Activated CD4-positive, CD25-positive, alpha-beta regulatory T cell treated with anti-CD3 and anti-CD28 coated beads, Interleukin-2, amount 50 U/mL, for 24 hours (primary cell): ENCODE data around the gene C7.
"Not testable (repeated sequence)": the region's sequence is repeated elsewhere in the genome, so short reads cannot be mapped to it uniquely, and the experiment has no call there.

Source experiments
- ATAC-seq, 2 donors: fragments of 150-1000 bp; cut with Tn5 transposase; one replicate each; pipeline ENCODE4 v1.10.0; 2021; ENCODE audit warnings: mild to moderate bottlenecking in 1 of 2, moderate library complexity in 1 of 2

The C7 gene

DNA sequence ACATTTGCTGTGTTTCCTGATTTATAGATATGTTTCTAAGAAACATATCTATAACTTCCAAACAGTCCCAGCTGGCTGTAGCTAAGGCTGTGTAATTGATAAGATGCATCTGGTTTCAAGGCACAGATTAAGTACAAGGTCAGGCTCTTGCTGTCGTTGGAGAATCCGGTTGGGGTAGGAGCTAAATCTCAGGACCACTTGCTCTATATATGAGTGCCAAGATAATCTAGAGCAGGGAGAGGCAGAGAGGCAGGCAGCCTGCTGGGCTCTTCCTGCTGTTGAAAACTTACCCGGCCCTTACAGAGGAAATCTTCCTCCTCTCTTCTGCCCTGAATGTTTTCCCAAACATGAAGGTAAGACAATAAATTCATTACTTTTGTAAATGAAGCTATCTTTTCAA is at the start of gene C7:
Gene C7 (plus strand): TSS at position 234 of the 400 bp plus-strand sequence. CDS start 114 bp downstream, at position 348.
- no peak for ATAC-seq

GRCh38 chr5:40860711-40861110 is 48.6 kb upstream of the C7 start:
- ATAC-seq = no peak

GRCh38 chr5:40865004-40865403 is 44.3 kb upstream of the C7 start:
- ATAC-seq = not testable (repeated sequence)

DNA sequence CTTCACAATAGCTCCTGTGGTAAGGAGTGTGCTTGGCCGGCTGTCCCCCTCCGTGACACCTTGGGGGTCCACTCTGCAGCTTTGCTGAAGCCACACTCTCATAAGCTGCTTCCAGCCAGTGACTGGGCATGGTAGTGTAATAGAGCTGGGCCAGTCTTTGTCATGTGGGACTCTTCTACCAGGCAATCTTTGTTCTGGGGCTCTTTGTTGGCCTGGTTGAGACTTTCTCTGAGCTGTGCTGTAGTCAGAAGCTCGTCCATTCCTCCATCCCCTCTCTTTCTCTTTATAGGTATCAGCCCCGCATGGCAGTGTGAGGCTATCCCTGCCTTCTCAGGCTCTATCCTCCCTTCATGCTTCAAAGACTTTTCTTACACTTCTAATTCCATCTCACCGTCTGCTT is 42.5 kb upstream of the C7 start:
- no peak for ATAC-seq

DNA sequence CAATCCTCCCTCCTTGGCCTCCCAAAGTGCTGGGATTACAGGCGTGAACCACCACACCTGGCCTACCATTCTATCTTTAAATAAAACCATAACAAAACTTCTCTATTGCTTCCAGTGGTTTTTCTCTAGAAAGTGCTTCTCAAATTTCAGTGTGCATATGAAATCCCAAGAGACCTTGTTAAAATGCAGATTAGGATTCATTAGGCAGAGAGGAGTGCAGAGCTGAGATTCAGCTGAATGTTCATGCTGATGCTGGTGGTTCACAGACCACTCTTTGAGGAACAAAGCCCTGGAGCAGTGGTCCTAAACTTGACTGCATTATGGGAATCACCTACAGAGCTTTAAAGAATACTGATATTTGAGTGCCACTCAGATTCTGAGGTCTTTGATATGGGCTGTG is 39.9 kb upstream of the C7 start:
- ATAC-seq = no peak

DNA sequence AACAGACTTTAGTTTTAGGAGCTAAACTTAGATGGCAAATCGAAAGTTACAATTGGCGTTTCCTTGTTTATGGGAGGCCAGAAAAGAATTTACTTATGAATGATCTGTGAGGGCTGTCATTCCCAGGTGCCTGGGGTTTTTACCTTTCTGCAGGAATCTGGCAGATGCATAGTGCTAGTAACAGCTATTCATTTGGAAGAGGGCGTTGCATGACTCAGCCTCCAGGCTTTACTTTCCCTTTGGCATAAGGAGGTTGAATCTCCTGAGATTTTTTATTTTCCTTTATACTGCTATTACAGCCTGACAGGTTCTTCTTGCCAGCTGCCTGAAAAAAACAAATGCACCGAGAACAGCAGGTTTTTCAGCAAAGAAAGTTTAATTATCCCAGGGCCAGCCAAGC is 38.1 kb upstream of the C7 start:
- ATAC-seq = no peak

DNA sequence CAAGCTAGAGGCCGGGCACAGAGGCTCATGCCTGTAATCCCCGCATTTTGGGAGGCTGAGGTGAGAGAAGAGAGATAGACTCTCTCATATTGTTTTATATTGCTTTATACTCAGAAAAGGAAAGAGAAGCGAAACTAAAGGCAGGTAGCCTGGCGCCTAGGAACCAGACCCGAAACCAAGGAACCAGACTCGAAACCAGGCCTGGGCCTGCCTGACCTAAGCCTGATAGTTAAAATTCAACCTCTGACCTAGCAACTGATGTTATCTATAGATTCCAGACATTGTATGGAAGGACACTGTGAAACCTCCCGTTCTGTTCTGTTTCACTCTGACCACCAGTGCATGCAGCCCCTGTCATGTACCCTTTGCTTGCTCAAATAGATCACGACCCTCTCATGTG is 37.0 kb upstream of the C7 start:
- ATAC-seq = not testable (repeated sequence)

DNA sequence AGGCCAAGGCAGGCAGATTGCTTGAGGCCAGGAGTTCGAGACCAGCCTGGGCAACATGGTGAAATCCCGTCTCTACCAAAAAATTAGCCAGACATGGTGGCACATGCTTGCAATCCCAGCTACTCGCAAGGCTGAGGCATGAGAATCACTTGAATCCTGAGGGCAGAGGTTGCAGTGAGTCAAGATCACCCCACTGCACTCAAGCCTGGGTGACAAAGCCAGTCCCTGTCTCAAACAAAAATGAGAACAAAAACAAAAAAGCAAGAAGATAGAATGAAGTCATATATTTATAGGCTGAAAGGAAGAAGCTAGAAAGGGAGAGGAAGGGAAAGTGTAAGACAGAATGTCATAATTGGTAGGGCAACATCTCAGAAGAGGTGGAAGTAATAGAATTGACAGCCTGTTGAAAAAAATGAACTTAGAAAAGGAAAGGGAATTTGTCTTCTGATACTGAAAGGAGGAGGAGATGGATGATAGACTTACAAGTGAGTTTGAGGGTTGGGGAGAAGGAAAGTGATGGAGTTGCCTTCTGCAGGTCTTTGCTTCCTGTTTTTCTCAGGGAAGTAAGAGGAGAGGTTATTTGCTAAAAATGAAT is 35.9 kb upstream of the C7 start:
- no peak for ATAC-seq

GRCh38 chr5:40875958-40876357 is 33.3 kb upstream of the C7 start:
- ATAC-seq = no peak

- ATAC-seq = peak in 1 of 2 donors; percentile 24
Measured at GRCh38 chr5:40877371-40877988, 31.8 kb upstream of the C7 start.

- ATAC-seq = no peak
Measured at GRCh38 chr5:40879163-40879942, 29.9 kb upstream of the C7 start.

DNA sequence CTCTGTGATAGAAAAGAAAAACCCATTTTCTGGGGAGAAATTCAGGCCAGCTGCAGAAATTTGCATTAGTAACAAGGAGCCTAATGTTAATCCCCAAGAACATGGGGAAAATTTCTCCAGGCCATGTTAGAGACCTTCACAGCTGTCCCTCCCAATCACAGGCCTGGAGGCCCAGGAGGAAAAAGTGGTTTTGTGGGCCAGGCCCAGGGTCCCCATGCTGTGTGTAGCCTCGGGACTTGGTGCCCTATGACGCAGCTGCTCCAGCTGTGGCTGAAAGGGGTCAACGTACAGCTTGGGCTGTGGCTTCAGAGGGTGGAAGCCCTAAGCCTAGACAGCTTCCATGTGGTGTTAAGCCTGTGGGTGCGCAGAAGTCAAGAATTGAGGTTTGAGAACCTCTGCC is 27.0 kb upstream of the C7 start:
- ATAC-seq = no peak

GRCh38 chr5:40883051-40883450 is 26.2 kb upstream of the C7 start:
- not testable (repeated sequence) for ATAC-seq

- not testable (repeated sequence) for ATAC-seq
Measured at GRCh38 chr5:40895440-40896425, 13.6 kb upstream of the C7 start.

GRCh38 chr5:40904205-40904993 is 4.9 kb upstream of the C7 start:
- peak in 1 of 2 donors; percentile 43 for ATAC-seq

DNA sequence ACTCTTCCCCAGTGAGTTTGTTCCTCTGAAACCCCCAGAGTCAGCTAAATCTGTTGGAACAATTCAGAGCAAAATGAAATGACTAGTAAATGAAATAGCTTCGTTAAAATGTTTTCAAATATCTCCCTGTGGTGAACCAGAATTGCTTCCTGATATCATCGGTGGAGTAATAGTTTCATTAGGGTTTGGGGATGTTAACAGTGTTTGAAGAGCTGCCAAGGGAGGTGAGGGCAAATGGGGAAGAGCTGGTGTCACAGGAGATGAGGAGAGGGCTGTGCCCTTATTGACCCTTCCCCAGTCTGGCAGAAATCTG is 4.3 kb upstream of the C7 start:
- ATAC-seq = no peak

- ATAC-seq = no peak
Measured at GRCh38 chr5:40906351-40906751, 2.9 kb upstream of the C7 start.

GRCh38 chr5:40909723-40910122 is 426 bp downstream of the C7 start:
- no peak for ATAC-seq

- no peak for ATAC-seq
Measured at GRCh38 chr5:40911266-40911665, 2.0 kb downstream of the C7 start.

DNA sequence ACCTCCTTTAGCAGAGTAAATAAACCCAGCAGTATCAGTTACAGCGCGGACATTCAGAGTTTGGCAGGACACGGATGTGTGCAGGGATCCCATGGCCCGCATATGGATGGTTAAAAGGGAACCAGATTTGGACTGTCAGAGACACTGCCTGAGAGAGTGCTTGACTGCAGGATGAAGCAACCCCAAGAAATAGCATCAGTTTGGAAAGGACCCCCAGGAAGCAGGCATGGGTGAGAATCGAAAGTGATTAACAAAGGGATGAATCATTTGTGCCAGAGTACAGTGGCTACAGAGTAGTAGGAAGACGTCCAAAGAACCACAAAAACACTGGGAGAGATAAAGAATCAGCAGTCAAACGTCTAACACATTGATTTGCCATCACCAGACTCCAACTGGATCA is 5.5 kb downstream of the C7 start:
- no peak for ATAC-seq

- ATAC-seq = no peak
Measured at GRCh38 chr5:40915341-40915926, 6.1 kb downstream of the C7 start.

- ATAC-seq = no peak
Measured at GRCh38 chr5:40916226-40916625, 6.9 kb downstream of the C7 start.
